Activated CD4-positive, alpha-beta T cell treated with anti-CD3 and anti-CD28 coated beads for 36 hours (primary cell): ENCODE measurements around the gene TAF1L. TPM values are rescaled to one million over a fixed set of nuclear protein-coding genes. Genes with fewer than 3 reads are reported as not detected.
"Not testable (repeated sequence)": the region's sequence is repeated elsewhere in the genome, so short reads cannot be mapped to it uniquely, and the experiment has no call there.

Experiments used
- ATAC-seq: fragments of 200-7000 bp; cut with Tn5 transposase; one replicate; pipeline ENCODE4 v1.10.0; 2021; ENCODE audit warnings: mild to moderate bottlenecking, moderate library complexity
- CTCF ChIA-PET: fragments of 350-600 bp; sonication (Branson Sonifier 250); formaldehyde crosslinking; loops from one replicate; lab custom pipeline; 2021; ENCODE audit warnings: antibody characterized with exemption; lab: Charles Lee
- POLR2A ChIA-PET: fragments of 350-600 bp; sonication (Branson Sonifier 250); formaldehyde crosslinking; loops from one replicate; lab custom pipeline; 2021; ENCODE audit warnings: antibody characterized with exemption, inconsistent platforms; lab: Charles Lee
- DNase-seq: peaks from one replicate; pipeline ENCODE4 v3.0.0-alpha.2; 2020
- H3K27ac Mint-ChIP-seq: one replicate; pipeline ENCODE4 v1.8.0; 2021; ENCODE audit warnings: mixed read lengths
- H3K27me3 Mint-ChIP-seq: one replicate; pipeline ENCODE4 v1.8.0; 2021; ENCODE audit warnings: mixed read lengths
- H3K36me3 Mint-ChIP-seq: one replicate; pipeline ENCODE4 v1.8.0; 2021; ENCODE audit warnings: low read depth, mixed read lengths
- H3K4me1 Mint-ChIP-seq: one replicate; pipeline ENCODE4 v1.8.0; 2021; ENCODE audit warnings: mixed read lengths
- H3K4me3 Mint-ChIP-seq: one replicate; pipeline ENCODE4 v1.8.0; 2021; ENCODE audit warnings: mild to moderate bottlenecking, moderate library complexity, mixed read lengths
- H3K9me3 Mint-ChIP-seq: one replicate; pipeline ENCODE4 v1.8.0; 2021; ENCODE audit warnings: low read depth, mixed read lengths
- intact Hi-C, 2 experiments: fragments of 100-400 bp; cut with DNase I in 1 of 2; cut with micrococcal nuclease in 1 of 2; formaldehyde crosslinking; loops; one replicate each; pipeline versions ENCODE4 v1.14.2 to v1.15.1; 2022 to 2024; cut with DNase I, micrococcal nuclease
- total RNA-seq, 2 experiments: library from RNA; stranded (reverse); gene quantifications; one replicate each; pipeline ENCODE4 v1.2.3, GENCODE V29; 2021

Gene TAF1L
- total RNA-seq, 2 experiments from 2014 or later, result 0.02 TPM; not detected in 1

DNA sequence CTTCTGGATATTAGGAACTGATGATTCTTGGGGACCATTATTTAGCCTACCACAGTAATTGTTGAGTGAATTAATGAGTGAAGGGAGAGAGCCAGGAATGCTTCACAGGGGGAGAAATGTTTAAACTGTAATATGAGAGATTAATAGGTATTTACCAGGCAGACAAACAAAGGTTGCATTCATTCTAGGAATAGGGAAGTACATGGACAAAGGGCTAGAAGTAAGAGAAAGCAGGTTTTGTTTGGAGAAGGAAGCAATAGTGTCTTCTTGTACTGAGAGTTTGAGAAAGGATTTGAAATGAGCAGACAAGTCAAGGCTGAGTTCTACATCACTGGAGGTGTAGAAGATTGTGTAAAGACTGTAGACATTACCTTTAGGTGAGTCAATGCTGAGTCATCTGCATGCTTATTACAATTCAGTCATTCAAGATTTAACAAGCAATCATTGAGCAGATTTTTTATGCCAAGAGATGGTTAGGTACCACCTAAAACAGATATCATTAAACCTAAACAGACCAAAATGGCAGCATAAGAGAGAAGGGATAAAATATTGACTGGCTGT, 8.0 kb downstream of the TAF1L start:
- DNase-seq, result no peak
- Mint-ChIP-seq H3K9me3 (no peaks in the 10 kb centered on the region), H3K4me3 (no peak overlapping the region), H3K36me3 (no peaks in the 10 kb centered on the region), H3K27ac (no peak overlapping the region), H3K27me3 (no peaks in the 10 kb centered on the region), H3K4me1 (no peaks in the 10 kb centered on the region)
- ChIA-PET CTCF (no interaction called here), POLR2A (no interaction called here)
- intact Hi-C loops, result no loop called here
- peak; percentile 42 for ATAC-seq

DNA sequence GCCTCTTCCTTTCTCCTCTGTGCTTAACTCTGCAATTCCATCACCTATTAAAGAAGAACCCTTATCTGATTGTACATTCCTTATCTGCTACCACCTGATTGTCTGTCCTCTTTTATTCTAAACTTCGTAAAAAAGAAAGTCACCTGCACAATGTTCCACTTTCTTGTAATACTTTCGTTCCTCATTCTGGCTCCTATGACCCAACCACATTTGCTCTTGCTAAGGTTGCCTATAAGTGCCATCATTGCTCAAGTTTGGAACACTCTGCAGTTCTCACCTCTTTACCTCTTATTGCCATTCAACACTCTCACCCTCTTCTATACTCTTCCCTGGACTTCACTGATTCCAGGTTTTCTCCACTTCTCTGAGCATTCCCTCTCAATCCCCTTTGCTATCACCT, 10.1 kb downstream of the TAF1L start:
- H3K4me3 Mint-ChIP-seq, result no peak overlapping the region
- POLR2A ChIA-PET, result no interaction called here

DNA sequence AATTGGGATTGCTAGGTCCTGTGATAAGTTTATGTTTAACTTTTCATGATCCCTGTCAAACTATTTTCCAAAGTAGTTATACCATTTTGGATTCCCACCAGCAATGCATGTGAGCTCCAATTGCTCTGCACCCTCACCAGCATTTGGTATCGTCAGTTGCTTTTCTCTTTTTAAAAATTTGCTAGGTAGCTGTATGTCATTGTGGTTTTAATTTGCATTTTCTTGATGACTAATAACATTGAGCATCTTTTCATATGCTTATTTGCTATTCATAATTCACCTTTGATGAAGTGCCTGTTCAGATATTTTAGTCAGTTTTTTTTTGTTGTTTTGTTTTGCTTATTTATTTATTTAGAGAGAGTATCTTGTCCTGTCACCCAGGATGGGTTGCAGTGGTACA, 12.5 kb downstream of the TAF1L start:
- DNase-seq (no peak), ATAC-seq (no peak)
- Mint-ChIP-seq H3K4me3 (no peak overlapping the region), H3K36me3 (no peaks in the 10 kb centered on the region), H3K9me3 (no peaks in the 10 kb centered on the region), H3K4me1 (no peaks in the 10 kb centered on the region), H3K27ac (no peak overlapping the region), H3K27me3 (peaks cover 10% of the 10 kb centered on the region)
- intact Hi-C loops, result no loop called here
- CTCF ChIA-PET, result interaction anchor here (0.6 kb wide), 1 partner anchor 21 kb away, joined by 3 read pairs; no protein-coding TSS in a partner anchor
- POLR2A ChIA-PET, result no interaction called here

More for the DNA sequence above, 10.1 kb downstream of the TAF1L start:
- CTCF ChIA-PET, result no interaction called here
- no peak overlapping the region for H3K27ac Mint-ChIP-seq
- H3K36me3 Mint-ChIP-seq, result no peaks in the 10 kb centered on the region
- intact Hi-C loops, result no loop called here
- H3K9me3 Mint-ChIP-seq, result no peaks in the 10 kb centered on the region
- no peaks in the 10 kb centered on the region for H3K4me1 Mint-ChIP-seq
- ATAC-seq (no peak), DNase-seq (no peak)
- peaks cover 4% of the 10 kb centered on the region for H3K27me3 Mint-ChIP-seq

DNA sequence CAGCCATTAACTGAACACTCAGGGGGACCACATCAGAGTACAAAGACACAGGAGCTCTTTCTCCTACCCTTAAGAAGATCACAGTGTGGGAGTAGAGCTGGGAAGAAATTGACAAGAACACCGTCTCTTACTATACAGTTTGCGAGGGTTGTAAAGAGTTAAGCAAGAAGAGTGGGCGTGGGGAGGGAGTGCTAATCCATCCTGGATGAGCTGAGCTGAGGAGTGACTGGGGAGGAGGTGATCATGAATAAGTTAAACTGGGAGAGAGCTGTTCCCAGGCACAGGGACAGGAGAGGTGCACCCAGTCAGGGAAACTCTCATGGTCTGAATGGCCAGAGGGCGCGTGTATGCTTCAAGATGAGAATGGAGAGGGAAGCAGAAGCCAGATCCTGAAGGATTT, 17.2 kb downstream of the TAF1L start:
- ATAC-seq (no peak), DNase-seq (no peak)
- no peak overlapping the region for H3K27ac Mint-ChIP-seq
- ChIA-PET CTCF (interaction anchor here (0.7 kb wide), 1 partner anchor 267 kb away, joined by 3 read pairs; no protein-coding TSS in a partner anchor), POLR2A (no interaction called here)
- no peaks in the 10 kb centered on the region for H3K36me3 Mint-ChIP-seq
- intact Hi-C loops, result no loop called here
- H3K27me3 Mint-ChIP-seq, result peaks cover 24% of the 10 kb centered on the region
- no peaks in the 10 kb centered on the region for H3K4me1 Mint-ChIP-seq
- no peaks in the 10 kb centered on the region for H3K9me3 Mint-ChIP-seq
- H3K4me3 Mint-ChIP-seq, result no peak overlapping the region

DNA sequence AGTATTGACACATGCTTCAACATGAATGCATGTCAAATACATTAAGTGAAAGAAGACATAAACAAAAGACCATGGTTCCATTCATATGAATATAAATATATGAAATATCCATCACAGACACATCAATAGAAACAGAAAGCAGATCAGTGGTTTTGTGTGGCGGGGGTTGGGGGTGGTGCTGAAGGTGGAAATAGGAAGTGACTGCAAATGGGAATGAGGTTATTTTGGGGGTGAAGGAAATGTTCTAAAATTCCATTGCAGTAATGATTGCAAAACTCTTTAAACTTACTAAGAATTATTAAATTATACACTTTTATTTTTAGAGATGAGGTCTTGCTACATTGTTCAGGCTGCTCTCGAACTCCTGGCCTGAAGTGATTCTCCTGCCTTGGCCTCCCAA, 28.7 kb downstream of the TAF1L start:
- POLR2A ChIA-PET, result no interaction called here
- CTCF ChIA-PET, result no interaction called here
- H3K36me3 Mint-ChIP-seq, result no peaks in the 10 kb centered on the region
- H3K27ac Mint-ChIP-seq, result no peak overlapping the region
- H3K9me3 Mint-ChIP-seq, result peaks cover 9% of the 10 kb centered on the region
- peaks cover 4% of the 10 kb centered on the region for H3K27me3 Mint-ChIP-seq
- H3K4me1 Mint-ChIP-seq, result no peaks in the 10 kb centered on the region
- H3K4me3 Mint-ChIP-seq, result no peak overlapping the region
- DNase-seq, result no peak
- no peak for ATAC-seq
- intact Hi-C loops, result no loop called here

DNA sequence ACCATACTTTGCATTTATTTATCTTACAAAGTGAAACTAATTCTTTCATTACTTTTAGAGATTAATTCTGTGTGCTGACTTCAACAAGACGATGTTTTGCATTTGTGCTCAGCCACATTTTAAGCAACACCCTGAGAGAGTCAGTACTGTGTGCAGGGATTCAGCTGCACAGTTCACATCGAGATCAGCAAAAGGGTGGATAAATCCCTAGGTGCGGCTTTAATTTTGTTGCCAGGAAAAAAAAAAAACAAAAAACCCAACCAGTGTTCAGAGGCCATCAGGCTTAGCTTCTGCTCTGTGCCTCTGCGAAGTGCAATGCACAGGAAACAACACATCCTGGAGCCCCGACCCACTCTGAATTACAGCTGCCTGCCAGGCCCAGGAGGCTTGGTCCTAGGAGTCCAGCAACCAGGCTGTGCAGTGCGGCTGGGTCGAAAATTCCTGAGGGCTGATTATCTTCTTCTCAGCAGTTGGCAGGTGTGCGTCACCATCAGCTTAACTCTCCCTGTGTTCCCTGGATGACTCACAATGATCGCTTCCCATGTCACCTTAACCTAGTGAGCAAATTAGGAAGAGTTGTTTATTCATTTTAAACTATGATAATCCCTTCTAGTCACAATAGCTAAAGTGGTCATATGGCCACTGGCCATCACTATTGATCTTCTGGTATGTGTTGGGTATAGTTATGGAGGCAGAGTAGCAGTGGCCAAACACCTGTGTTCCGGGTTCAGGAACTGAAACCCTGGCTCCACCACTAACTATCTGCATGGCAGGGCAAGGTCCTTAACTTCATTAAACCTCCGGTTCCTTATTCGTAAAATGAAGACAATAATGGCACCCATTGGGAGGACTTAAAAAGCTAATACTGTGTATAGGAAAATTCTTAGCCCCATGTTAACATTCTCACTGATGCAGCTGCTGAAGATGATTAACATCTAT, 31.3 kb downstream of the TAF1L start:
- ChIA-PET CTCF (interaction anchor here (1.0 to 1.5 kb wide), 3 partner anchors 25 to 364 kb away, joined by 3 to 4 read pairs (median 3); no protein-coding TSS in a partner anchor), POLR2A (no interaction called here)
- H3K9me3 Mint-ChIP-seq, result peaks cover 9% of the 10 kb centered on the region
- no peak overlapping the region for H3K27ac Mint-ChIP-seq
- peaks cover 8% of the 10 kb centered on the region for H3K27me3 Mint-ChIP-seq
- DNase-seq (no peak), ATAC-seq (no peak)
- no peaks in the 10 kb centered on the region for H3K4me1 Mint-ChIP-seq
- intact Hi-C loops, result no loop called here
- H3K36me3 Mint-ChIP-seq, result no peaks in the 10 kb centered on the region
- H3K4me3 Mint-ChIP-seq, result no peak overlapping the region

DNA sequence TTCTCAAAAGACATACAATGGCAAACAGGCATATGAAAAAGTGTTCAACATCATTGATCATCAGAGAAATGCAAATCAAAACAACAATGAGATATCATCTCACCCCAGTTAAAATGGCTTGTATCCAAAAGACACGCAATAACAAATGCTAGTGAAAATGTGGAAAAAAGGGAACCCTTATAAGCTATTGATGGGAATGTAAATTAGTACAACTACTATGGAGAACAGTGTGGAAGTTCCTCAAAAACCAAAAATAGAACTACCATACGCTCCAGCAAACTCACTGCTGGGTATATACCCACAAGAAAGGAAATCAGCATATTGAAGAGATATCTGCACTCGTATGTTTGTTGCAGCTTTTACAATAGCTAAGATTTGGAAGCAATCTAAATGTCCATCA, 36.4 kb downstream of the TAF1L start:
- H3K9me3 Mint-ChIP-seq, DNase-seq, H3K4me3 Mint-ChIP-seq, intact Hi-C loops, H3K27ac Mint-ChIP-seq, POLR2A ChIA-PET, H3K4me1 Mint-ChIP-seq, H3K36me3 Mint-ChIP-seq, ATAC-seq: not testable (repeated sequence)
- CTCF ChIA-PET, result interaction anchor here (1.7 kb wide), 1 partner anchor 19 kb away, joined by 7 read pairs; no protein-coding TSS in a partner anchor
- H3K27me3 Mint-ChIP-seq, result peaks cover 18% of the 10 kb centered on the region

DNA sequence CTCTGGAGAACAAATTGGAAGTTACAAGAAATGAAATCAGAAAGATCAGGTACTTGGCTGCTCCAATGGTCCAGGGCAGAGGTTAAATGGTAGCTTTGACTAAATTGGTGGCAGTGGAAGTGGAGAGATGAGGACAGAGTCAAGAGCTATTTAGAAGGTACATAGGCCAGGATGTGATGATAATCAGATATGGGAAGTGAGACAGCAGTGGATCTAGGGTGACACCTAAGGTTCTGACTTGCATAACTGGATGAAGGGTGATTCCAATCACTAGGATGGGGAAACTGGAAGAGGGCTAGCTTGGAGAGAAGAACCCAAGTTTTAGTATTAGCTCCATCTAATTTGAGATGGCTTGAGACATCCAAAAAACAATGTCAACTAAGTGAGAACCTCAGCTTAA, 38.5 kb downstream of the TAF1L start:
- peaks cover 3% of the 10 kb centered on the region for H3K9me3 Mint-ChIP-seq
- no peak overlapping the region for H3K27ac Mint-ChIP-seq
- no peaks in the 10 kb centered on the region for H3K36me3 Mint-ChIP-seq
- no peaks in the 10 kb centered on the region for H3K4me1 Mint-ChIP-seq
- H3K27me3 Mint-ChIP-seq, result peaks cover 18% of the 10 kb centered on the region
- no peak for DNase-seq
- intact Hi-C loops, result no loop called here
- H3K4me3 Mint-ChIP-seq, result no peak overlapping the region
- ATAC-seq, result no peak
- CTCF ChIA-PET, result interaction anchor here (0.6 to 1.1 kb wide), 2 partner anchors 18 to 218 kb away, joined by 3 to 4 read pairs; no protein-coding TSS in a partner anchor
- POLR2A ChIA-PET, result interaction anchor here (0.6 kb wide), 1 partner anchor 41 kb away, joined by 6 read pairs; no protein-coding TSS in a partner anchor

DNA sequence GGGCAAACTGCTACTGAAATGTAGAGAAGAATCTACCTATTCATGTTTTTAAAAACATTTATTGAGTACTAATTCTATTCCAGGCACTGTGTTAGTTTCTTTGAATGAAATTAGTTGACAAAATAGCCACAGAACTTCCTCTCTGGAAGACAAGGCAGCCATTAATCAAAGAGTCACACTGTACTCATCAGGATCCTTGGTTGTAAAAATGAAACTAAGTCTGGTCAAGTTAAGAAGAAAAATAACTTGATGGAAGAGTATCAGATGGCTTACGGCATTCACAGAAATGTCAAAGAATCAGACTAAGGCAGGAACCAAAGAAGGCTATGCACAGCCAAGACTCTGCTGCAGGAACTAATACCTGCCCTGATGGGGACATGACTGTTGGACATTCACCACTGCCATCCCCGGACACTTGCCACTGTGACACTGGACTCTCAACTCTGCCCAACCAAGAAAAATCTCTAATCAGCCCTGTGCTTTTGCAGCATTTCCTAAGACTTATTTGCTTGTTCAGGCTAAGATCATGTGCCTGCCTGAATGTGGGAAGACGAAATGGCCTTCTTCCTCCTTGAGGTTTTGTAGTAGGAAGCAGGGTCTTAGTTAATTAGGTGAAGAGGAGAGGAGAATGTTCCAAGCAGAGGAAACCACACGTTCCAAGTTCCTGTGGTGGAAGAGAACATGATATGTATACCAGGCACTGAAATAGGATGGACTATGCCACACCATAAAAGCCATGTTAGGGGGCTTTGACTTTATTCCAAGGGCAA, 39.2 kb downstream of the TAF1L start:
- H3K27me3 Mint-ChIP-seq, result peaks cover 17% of the 10 kb centered on the region
- no peak for DNase-seq
- CTCF ChIA-PET, result interaction anchor here (1.1 to 1.8 kb wide), 2 partner anchors 218 kb away, joined by 4 to 5 read pairs; no protein-coding TSS in a partner anchor
- H3K36me3 Mint-ChIP-seq, result no peaks in the 10 kb centered on the region
- intact Hi-C loops, result no loop called here
- POLR2A ChIA-PET, result interaction anchor here (0.6 kb wide), 1 partner anchor 40 kb away, joined by 6 read pairs; no protein-coding TSS in a partner anchor
- H3K4me3 Mint-ChIP-seq, result no peak overlapping the region
- no peak for ATAC-seq
- H3K4me1 Mint-ChIP-seq, result no peaks in the 10 kb centered on the region
- no peak overlapping the region for H3K27ac Mint-ChIP-seq
- H3K9me3 Mint-ChIP-seq, result peaks cover 3% of the 10 kb centered on the region

DNA sequence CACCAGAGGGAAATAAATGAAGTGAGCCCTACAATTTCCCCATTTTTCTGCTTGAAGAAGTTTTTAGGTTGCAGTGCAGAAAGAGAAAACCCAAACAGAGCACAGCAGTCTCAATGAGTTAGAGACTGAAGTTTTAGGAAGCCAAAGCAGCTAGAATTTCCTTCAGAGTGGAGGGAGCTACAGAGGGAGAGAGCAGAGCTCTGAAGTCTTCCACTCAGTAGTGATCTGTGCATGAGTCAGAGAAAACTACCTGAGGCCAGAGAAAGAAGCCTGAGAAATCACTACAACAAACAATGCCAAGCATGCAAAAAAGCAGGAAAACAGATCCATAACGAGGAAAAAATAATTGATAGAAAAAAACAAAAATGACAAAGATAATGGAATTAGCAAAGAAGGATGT, 44.6 kb downstream of the TAF1L start:
- Mint-ChIP-seq H3K36me3 (no peaks in the 10 kb centered on the region), H3K4me3 (no peak overlapping the region), H3K9me3 (no peaks in the 10 kb centered on the region), H3K27me3 (peaks cover 10% of the 10 kb centered on the region), H3K4me1 (no peaks in the 10 kb centered on the region), H3K27ac (no peak overlapping the region)
- intact Hi-C loops, result no loop called here
- ATAC-seq, result no peak
- no peak for DNase-seq
- POLR2A ChIA-PET, result no interaction called here
- CTCF ChIA-PET, result interaction anchor here (1.0 to 3.7 kb wide), 4 partner anchors 9 to 377 kb away, joined by 4 to 27 read pairs (median 16); no protein-coding TSS in a partner anchor

DNA sequence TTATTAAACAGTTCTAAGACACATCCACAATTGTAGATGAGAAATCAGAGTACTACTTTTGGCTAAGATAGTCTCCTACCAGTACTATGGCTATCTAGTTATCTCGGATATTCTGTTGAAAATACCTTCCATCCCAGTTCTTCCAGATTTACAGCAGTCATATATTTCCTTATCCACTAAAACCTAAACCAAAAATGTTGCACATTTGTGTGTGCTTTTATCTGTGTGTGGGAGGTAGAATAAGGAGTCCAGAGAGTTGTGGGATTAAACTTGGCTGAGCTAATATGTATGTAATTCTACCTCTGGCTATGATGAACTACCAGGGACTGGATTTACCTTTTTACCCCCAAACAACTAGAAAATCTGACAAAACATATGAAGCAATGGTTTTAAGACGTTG, 45.0 kb downstream of the TAF1L start:
- H3K4me3 Mint-ChIP-seq, result no peak overlapping the region
- CTCF ChIA-PET, result interaction anchor here (1.0 to 3.7 kb wide), 6 partner anchors 9 to 377 kb away, joined by 4 to 32 read pairs (median 16); no protein-coding TSS in a partner anchor
- DNase-seq, result no peak
- H3K27ac Mint-ChIP-seq, result no peak overlapping the region
- no peaks in the 10 kb centered on the region for H3K4me1 Mint-ChIP-seq
- POLR2A ChIA-PET, result no interaction called here
- peaks cover 13% of the 10 kb centered on the region for H3K27me3 Mint-ChIP-seq
- H3K9me3 Mint-ChIP-seq, result no peaks in the 10 kb centered on the region
- H3K36me3 Mint-ChIP-seq, result no peaks in the 10 kb centered on the region
- intact Hi-C loops, result no loop called here
- ATAC-seq, result no peak
